GM19043 (cell line): ENCODE results near the gene RFXANK.
"Not testable (repeated sequence)": the region's sequence is repeated elsewhere in the genome, so short reads cannot be mapped to it uniquely, and the experiment has no call there.

Experiments used
- ATAC-seq: cut with Tn5 transposase; IDR thresholded peaks from one replicate; pipeline ENCODE4 v1.9.1; 2021; ENCODE audit warnings: low read depth; ENCODE audit not compliant: unreplicated experiment

RFXANK gene

GRCh38 chr19:19204181-19204580 is 12.1 kb downstream of the RFXANK start:
- no peak for ATAC-seq

DNA sequence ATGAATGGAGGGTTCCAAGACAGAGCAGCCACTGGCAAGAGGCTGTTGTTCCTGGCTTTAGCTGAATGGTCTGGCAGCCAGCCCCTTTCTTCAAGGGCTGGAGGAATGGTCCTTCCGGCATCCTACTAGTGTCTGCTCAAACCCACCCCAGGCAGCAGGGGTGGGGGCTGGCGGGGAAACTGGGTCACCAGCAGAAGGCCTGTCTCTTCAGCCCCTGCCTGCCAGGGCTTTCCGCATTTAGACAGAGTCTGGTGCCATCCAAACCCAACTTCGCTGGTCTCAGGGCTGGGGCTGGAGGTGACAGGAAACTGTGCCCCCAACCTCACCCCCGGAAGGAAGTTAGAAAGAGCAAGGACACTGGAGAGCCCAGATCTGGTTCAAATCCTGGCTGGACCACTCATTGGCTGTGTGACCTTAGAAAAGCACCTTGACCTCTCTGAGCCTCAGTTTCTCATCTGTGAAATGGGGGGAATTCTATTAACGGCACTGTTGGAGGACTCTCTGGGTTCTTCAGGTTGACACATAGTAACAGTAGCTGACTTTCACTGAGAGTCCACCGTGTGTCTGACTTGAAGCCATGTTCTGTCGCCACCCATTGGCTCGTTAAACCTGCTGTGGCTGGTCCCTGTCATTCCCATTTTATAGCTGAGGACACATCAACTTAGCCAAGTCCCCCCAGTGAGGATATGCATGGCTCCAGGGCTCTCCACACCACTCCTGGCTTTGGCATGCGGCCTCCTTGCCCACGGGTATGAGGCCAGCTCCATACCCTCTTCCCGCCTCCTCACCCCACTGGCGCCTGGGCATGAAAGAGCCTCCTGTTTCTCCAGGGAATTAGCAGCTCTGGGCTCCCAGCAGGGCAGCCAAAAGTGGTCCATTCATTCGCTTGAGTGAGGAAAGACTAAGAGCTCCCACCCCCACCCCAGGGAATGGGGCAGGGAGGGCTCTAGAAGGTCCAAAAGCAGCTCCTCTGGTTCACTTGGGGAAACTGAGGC is 13.7 kb downstream of the RFXANK start:
- no peak for ATAC-seq

- ATAC-seq, result no peak
Observed at GRCh38 chr19:19206938-19207337, 14.9 kb downstream of the RFXANK start.

GRCh38 chr19:19207637-19208572 is 15.8 kb downstream of the RFXANK start:
- no peak for ATAC-seq

- no peak for ATAC-seq
Observed at GRCh38 chr19:19209372-19209771, 17.3 kb downstream of the RFXANK start.

DNA sequence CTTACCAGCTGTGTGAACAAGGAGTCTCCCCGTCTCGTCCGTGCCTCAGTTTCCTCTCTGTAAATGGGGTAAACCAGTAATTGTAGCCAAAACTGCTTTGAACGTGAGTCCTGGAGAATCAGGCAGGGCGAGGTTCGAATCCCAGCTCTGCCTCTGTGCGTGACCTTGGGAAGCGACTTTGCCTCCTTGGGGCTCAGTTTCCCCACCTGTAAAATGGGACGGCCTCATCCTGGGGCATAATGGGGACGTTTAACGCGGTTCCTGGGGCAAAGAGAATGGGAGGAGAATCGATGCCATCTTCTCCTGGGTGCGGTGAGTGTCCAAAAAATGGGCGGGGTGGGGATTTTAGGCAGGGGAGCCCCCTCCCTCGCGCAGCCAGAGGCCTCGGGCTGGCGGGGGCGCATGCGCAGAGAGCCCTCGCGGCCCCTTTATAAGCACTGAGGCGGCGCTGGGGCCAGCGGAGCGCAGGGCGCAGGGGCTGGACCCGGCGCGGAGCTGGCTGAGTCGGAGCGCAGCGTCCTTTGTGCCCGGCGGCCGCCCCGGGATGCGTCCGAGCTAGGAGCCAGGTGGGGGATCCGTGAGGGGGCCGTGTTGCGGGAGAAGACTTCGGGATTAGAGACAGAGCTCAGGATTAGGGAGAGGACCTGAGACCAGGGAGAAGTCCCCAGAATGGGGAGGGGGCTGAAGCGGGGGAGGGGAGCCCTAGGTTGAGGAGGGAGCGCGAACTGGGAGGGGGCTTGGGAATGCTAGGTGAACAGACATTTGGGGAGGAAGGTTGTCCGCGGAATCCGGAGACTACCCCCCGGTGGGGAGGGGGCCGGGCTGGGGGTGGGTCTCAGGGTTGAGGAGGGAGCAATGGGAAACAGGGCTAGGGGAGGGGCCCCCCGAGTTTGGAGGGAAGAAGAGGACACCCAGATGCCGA is 19.7 kb downstream of the RFXANK start, which contains the start of gene NCAN:
Gene NCAN, plus strand, starts transcription at position 460 of the 922 bp plus-strand sequence. CDS start 4,996 bp downstream, outside the sequence.
- ATAC-seq, result no peak

DNA sequence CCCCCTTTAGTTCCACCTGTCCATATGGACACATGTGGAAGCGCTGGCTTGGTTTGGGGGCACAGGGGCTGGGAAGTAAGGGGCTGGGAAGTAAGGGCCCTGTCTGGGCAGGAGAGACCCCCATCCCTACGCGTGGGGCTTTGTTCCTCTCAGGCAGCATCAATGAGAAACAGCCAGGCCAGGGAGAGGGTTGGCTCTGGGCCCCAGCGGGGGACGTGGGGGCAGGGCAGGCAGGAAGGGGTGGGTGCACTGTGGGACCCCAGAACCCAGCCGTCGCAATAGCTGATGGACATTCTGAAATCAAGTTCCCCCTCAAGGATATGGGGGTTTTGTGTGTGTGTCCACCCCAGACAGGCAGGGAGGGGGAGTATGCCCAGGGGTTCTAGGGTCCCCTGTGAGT is 20.9 kb downstream of the RFXANK start:
- ATAC-seq, result no peak

DNA sequence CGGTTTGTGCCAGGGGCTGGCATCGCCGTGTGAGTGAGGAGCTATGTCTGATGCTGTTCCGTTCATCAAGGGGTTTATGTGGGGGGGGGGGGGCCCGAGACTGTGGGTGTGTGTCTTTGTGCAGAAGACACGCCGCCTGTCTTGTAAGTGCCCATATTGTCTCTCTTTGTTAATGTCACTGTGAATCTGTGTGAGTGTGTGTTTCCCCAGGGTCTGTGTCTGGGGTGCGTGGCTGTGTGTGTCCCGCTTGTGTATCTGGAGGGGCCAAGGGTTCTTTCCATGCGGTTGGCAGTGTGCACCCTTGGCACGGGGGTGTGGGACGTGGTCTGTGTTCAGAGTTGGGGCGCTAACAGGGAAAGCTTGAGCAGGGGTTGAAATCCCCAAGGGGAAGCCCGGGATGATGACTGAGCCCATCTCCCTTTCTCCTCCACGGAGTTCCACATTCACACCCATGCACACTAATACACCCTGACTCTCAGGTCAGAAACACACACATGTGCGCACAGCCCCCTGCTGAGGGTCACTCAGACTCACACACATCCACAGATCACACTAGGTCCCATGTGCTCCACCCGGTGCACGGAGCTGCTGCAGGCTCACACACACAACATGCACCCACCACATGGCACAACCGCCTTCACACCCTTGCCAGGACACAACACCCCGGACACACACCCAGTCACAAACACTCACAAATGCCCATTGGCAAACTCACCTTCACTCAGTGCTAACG is 21.5 kb downstream of the RFXANK start:
- ATAC-seq, result no peak

- no peak for ATAC-seq
Observed at GRCh38 chr19:19214159-19214490, 22.1 kb downstream of the RFXANK start.

- no peak for ATAC-seq
Observed at GRCh38 chr19:19214892-19215291, 22.8 kb downstream of the RFXANK start.

DNA sequence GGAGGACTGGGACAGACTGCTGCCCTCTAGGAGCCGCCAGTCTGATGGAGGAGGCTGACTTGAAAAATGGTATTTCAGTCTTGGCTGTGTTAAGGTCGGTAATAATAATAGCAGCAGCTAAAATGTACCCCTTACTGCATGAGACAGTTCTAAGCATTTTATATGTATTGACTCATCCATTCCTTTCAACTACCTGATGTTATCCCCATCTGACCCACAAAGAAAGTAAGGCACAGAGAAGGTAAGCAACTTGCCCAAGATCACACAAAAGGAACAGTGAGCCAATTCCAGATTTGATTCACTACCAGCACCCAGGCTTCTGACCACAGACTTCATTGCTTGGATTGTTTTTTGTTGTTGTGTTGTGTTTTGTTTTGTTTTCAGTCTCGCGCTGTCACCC is 23.7 kb downstream of the RFXANK start:
- ATAC-seq, result no peak

DNA sequence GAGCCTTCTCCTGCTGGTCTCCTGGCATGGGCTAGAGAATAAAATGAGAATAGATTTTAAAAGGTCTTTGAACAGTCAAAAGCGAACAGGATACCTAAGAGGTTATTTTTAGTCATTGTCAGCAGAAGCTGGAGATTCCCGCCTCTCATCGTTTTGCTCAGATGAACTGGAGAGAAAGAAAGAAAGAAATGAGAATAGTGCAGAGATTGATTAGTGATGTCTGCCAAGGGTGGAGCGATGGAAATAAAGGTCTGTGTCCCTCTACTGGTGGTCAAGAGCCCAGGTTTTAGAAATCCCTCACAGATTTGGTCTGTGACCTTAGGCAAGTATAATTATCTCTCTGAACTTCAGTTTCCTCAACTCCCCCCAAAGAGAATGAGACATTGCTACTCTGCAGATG is 25.0 kb downstream of the RFXANK start:
- no peak for ATAC-seq

GRCh38 chr19:19218911-19219310 is 26.9 kb downstream of the RFXANK start:
- ATAC-seq, result no peak

DNA sequence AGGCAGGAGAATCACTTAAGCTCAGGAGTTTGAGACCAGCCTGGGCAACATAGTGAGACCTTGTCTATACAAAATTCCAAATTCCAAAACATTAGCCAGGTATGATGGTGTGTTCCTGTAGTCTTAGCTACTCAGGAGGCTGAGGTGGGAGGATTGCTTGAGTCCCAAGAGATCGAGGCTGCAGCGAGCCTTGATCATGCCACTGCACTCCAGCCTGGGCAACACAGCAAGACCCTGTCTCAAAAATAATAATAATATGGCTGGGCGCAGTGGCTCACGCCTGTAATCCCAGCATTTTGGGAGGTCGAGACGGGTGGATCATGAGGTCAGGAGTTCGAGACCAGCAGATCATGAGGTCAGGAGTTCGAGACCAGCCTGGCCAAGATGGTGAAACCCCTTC is 28.9 kb downstream of the RFXANK start:
- ATAC-seq, result not testable (repeated sequence)

GRCh38 chr19:19223060-19223459 is 31.0 kb downstream of the RFXANK start:
- ATAC-seq, result no peak

DNA sequence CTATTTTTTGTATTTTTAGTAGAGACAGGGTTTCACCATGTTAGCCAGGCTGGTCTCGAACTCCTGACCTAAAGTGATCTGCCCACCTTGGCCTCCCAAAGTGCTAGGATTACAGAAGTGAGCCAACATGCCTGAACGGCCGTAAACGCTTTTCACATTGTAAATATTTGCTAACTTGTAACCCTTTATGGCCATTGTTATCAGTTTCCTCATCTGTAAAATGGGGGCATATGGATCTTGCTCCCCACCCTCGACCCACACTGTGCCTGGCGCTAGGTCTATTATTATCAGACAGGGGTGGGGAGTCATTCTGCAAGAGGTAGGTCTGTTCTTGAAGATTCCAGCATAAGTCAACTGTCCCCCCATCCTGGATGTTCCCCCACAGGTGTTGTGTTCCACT is 31.6 kb downstream of the RFXANK start:
- ATAC-seq, result no peak

GRCh38 chr19:19224150-19224851 is 32.2 kb downstream of the RFXANK start:
- no peak for ATAC-seq

DNA sequence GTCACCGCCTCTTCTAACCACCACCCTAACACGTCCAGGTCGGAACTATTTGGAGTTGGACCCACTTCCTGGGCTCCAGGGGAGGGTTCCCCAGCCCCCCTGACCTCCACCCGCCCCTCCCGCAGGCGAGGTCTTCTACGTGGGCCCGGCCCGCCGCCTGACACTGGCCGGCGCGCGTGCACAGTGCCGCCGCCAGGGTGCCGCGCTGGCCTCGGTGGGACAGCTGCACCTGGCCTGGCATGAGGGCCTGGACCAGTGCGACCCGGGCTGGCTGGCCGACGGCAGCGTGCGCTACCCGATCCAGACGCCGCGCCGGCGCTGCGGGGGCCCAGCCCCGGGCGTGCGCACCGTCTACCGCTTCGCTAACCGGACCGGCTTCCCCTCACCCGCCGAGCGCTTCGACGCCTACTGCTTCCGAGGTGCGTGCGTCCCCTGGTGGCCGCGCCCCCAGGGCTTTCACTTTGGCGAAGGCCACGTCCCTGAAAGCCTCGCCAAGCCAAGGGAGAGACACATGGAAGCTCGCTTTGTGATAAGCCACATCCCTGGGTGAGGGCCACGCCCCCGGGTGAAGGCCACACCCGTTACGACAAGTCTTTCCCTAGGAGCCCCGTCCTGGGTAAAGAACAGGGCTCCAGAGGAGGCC is 32.9 kb downstream of the RFXANK start:
- ATAC-seq, result no peak
